Measurements from ENCODE around the gene SAFB.
"Not testable (repeated sequence)": the region's sequence is repeated elsewhere in the genome, so short reads cannot be mapped to it uniquely, and the experiment has no call there.

Gene SAFB

DNA sequence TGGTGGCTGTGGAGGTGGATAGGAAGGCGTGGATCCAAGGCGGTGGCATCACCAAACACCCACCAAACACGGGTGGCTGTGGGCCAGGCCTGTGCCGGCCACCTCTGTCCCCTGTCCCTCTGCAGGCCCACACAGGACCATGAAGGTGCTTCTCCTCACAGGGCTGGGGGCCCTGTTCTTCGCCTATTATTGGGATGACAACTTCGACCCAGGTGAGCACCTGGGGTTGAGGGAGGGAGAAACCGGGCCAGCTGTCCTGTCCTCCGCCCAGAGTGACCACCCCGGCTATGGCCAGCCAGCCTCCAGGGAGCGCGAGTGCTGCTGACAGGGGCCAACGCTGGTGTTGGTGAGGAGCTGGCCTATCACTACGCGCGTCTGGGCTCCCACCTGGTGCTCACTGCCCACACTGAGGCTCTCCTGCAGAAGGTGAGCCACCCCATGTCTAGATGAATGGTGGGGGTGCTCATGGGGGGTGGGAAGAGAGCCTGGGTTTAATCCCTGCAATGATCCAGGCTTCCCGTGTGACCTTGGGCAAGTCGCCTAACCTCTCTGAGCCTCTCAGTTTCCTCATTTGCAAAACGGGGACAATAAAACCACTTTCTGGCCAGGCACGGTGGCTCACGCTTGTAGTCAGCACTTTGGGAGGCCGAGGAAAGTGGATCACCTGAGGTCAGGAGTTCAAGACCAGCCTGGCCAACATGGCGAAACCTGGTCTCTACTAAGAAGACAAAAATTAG, 62.0 kb downstream of the SAFB start:
- DNase-seq (ENCODE audit: low read depth in 2 of 2), result no peak

DNA sequence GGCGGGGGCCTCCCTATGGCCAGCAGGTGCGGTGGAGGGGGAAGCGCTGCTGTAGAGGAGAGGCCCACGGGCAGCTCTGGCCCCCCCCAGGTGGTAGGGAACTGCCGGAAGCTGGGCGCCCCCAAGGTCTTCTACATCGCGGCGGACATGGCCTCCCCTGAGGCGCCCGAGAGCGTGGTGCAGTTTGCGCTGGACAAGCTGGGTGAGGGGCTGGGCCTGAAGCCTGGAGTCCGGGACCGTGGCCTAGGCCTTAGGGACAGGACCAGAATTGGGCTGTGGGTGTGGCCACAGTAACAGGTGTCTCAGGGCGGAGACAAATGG, 63.4 kb downstream of the SAFB start:
- no peak for DNase-seq (ENCODE audit: low read depth in 2 of 2)

DNA sequence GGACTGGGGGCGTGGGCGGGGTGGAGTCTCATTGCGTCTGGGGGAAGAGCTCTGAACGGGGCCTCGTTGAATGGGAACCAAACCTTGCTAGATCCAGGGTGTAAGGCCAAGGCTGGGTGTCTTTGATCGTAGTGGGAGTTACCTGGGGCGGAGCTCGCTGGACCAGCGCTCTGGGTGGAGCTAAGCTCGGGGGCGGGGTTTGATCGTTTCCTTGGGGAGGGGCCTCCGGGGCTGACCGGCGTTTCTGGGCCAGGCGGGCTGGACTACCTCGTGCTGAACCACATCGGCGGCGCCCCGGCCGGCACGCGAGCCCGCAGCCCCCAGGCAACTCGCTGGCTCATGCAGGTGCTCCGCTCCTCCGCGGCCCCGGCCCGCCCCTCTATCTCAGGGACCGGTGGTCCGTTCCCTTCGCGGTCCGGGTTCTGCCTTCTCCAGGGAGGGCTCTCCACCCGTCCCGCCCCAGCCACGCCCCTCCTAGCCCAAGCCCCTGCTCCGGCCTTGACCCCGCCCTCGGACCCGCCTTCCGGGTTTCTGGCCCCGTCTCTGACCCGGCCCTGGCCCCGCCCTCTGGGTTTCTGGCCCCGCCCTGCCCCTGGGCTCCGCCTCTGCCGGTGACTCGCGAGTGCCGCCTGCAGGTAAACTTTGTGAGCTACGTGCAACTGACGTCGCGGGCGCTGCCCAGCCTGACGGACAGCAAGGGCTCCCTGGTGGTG, 63.9 kb downstream of the SAFB start:
- peak; percentile 90 to 93 for DNase-seq (ENCODE audit: low read depth in 2 of 2)

GRCh38 chr19:5687360-5688198, 64.7 kb downstream of the SAFB start:
- DNase-seq (ENCODE audit: low read depth in 2 of 2), result no peak

- DNase-seq (ENCODE audit: low read depth in 2 of 2), result not testable (repeated sequence)
Observed at GRCh38 chr19:5688262-5688881, 65.5 kb downstream of the SAFB start.

GRCh38 chr19:5690125-5690954, 67.5 kb downstream of the SAFB start, which contains the start of gene RPL36:
Gene RPL36, plus strand, starts transcription at chr19:5690295. Its CDS starts 213 bp downstream, at chr19:5690508.
- peak; percentile 95 to 96 for DNase-seq (ENCODE audit: low read depth in 2 of 2)

GRCh38 chr19:5690955-5691821, 68.3 kb downstream of the SAFB start:
- peak; percentile 59 to 76 for DNase-seq (ENCODE audit: low read depth in 2 of 2)

DNA sequence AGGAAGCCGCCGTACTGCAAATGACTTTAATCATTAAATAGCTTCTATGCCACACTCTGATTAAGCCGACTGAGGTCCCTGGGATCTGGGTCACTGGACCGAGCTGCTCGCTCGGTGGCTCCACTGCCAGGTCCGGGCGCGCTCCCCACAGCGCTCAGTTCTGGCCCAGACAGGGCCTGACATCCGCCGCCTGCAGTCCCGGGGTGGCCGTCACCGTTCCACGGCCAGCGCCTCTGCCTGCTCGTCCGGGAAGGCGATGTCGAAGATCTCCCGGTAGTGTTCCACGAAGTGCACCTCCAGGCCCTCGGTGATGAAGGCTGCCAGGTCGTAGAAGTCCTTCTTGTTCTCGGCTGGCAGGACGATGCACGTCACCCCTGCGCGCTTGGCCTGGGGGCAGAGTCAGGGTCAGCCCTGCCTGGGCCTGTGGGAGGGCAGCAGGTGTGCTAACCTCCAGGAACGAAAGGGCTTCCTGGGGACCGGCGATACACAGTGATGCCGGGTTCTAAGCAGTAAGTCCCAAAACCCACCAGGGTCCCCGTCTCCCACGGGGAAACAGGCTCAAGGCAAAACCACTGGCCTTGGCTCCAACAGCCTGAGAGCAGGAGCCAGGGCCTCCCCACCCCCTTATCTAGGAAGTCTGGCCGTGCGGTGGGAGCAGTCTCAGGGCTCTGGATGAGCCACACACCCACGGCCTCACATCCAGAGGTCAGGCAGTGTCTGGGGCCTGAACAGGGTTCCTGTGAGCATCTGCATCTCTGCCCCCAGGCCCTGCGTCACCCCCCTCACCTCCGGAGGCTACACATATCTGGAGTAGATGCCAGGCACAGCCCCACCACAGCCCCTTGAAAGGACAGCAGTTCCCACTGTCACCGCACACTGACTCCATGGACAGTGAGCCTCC, 69.2 kb downstream of the SAFB start:
- no peak for DNase-seq (ENCODE audit: low read depth in 2 of 2)

GRCh38 chr19:5692723-5693194, 69.9 kb downstream of the SAFB start:
- no peak for DNase-seq (ENCODE audit: low read depth in 2 of 2)

- no peak for DNase-seq (ENCODE audit: low read depth in 2 of 2)
Observed at GRCh38 chr19:5693195-5694166, 70.6 kb downstream of the SAFB start.

- DNase-seq (ENCODE audit: low read depth in 2 of 2), result no peak
Observed at GRCh38 chr19:5694167-5694955, 71.5 kb downstream of the SAFB start.

GRCh38 chr19:5694956-5695648, 72.2 kb downstream of the SAFB start:
- no peak for DNase-seq (ENCODE audit: low read depth in 2 of 2)

- no peak for DNase-seq (ENCODE audit: low read depth in 2 of 2)
Observed at GRCh38 chr19:5695649-5696195, 72.8 kb downstream of the SAFB start.

- no peak for DNase-seq (ENCODE audit: low read depth in 2 of 2)
Observed at GRCh38 chr19:5696196-5697021, 73.5 kb downstream of the SAFB start.

Measured in stimulated activated CD8-positive, alpha-beta memory T cell treated with anti-CD3 and anti-CD28 coated beads, Interleukin-7, amount 100 ng/mL, for 4 hours (primary cell).